GM21717 (cell line): ENCODE results near the gene NME4.
"Not testable (repeated sequence)": the region's sequence is repeated elsewhere in the genome, so short reads cannot be mapped to it uniquely, and the experiment has no call there.

Experiments
- ATAC-seq: cut with Tn5 transposase; IDR thresholded peaks from one replicate; pipeline ENCODE4 v1.9.1; 2021; ENCODE audit warnings: mild to moderate bottlenecking, moderate library complexity; ENCODE audit not compliant: unreplicated experiment

The NME4 gene

GRCh38 chr16:397135-397661 lies at the start of gene NME4:
TSS of gene NME4 (plus strand) at chr16:397199. CDS start at chr16:397223, 24 bp downstream.
- no peak for ATAC-seq

- no peak for ATAC-seq
Measured at GRCh38 chr16:347203-347602, 49.8 kb upstream of the NME4 start.

GRCh38 chr16:348495-348894 lies 48.5 kb upstream of the NME4 start:
- ATAC-seq, result not testable (repeated sequence)

- no peak for ATAC-seq
Measured at GRCh38 chr16:349211-349610, 47.8 kb upstream of the NME4 start.

GRCh38 chr16:350203-350602 lies 46.8 kb upstream of the NME4 start:
- no peak for ATAC-seq

- peak; percentile 16 for ATAC-seq
Measured at GRCh38 chr16:351804-352520, 45.0 kb upstream of the NME4 start.

- ATAC-seq, result peak; percentile 45
Measured at GRCh38 chr16:352547-353403, 44.2 kb upstream of the NME4 start, which contains the start of gene AXIN1. TSS of gene AXIN1 (minus strand) at chr16:352723. CDS start at chr16:347025, 5,698 bp downstream.

GRCh38 chr16:353404-354290 lies 43.4 kb upstream of the NME4 start:
- ATAC-seq, result peak; percentile 7

GRCh38 chr16:354291-354881 lies 42.6 kb upstream of the NME4 start:
- no peak for ATAC-seq

- ATAC-seq, result no peak
Measured at GRCh38 chr16:354971-355461, 42.0 kb upstream of the NME4 start.

GRCh38 chr16:356741-357140 lies 40.3 kb upstream of the NME4 start:
- ATAC-seq, result no peak

- no peak for ATAC-seq
Measured at GRCh38 chr16:359067-359763, 37.8 kb upstream of the NME4 start.

- no peak for ATAC-seq
Measured at GRCh38 chr16:359871-360697, 36.9 kb upstream of the NME4 start.

GRCh38 chr16:360698-361336 lies 36.2 kb upstream of the NME4 start:
- ATAC-seq, result no peak

GRCh38 chr16:361341-361871 lies 35.6 kb upstream of the NME4 start:
- no peak for ATAC-seq

- no peak for ATAC-seq
Measured at GRCh38 chr16:361872-362701, 34.9 kb upstream of the NME4 start.

GRCh38 chr16:362702-362999 lies 34.3 kb upstream of the NME4 start:
- not testable (repeated sequence) for ATAC-seq
